Endothelial cell (in vitro differentiated cells): ENCODE results near the gene ADGRV1. TPM values are rescaled to one million over a fixed set of nuclear protein-coding genes. Genes with fewer than 3 reads are reported as not detected.
"Not testable (repeated sequence)": the region's sequence is repeated elsewhere in the genome, so short reads cannot be mapped to it uniquely, and the experiment has no call there.

Source experiments
- DNase-seq: peaks from one replicate; pipeline ENCODE4 v3.0.0; 2021; ENCODE audit warnings: low spot score
- H3K27ac Mint-ChIP-seq: one replicate; pipeline ENCODE4 v1.8.0; 2021; ENCODE audit warnings: mixed read lengths, inconsistent platforms; ENCODE audit not compliant: unreplicated experiment
- H3K27me3 Mint-ChIP-seq: one replicate; pipeline ENCODE4 v1.8.0; 2021; ENCODE audit warnings: mild to moderate bottlenecking, moderate library complexity, mixed read lengths, inconsistent platforms; ENCODE audit not compliant: unreplicated experiment
- H3K36me3 Mint-ChIP-seq: one replicate; pipeline ENCODE4 v1.8.0; 2021; ENCODE audit warnings: mild to moderate bottlenecking, low read depth, mixed read lengths, inconsistent platforms; ENCODE audit not compliant: unreplicated experiment
- H3K4me1 Mint-ChIP-seq: one replicate; pipeline ENCODE4 v1.8.0; 2021; ENCODE audit warnings: mild to moderate bottlenecking, mixed read lengths, inconsistent platforms; ENCODE audit not compliant: unreplicated experiment
- H3K4me3 Mint-ChIP-seq: one replicate; pipeline ENCODE4 v1.8.0; 2021; ENCODE audit warnings: mild to moderate bottlenecking, mixed read lengths, inconsistent platforms; ENCODE audit not compliant: unreplicated experiment
- H3K9me3 Mint-ChIP-seq: one replicate; pipeline ENCODE4 v1.8.0; 2021; ENCODE audit warnings: mixed read lengths, inconsistent platforms; ENCODE audit not compliant: unreplicated experiment
- total RNA-seq: library from RNA; stranded (reverse); fragmentation: NEBNext Ultra II Directional; extraction: Animal tissue kit (Norgen Biotek cat#: 25700); gene quantifications from one replicate; pipeline ENCODE4 v1.2.1, GENCODE V29; 2021; ENCODE audit not compliant: unreplicated experiment
- TF ChIP-seq, protein P1 (sequence below): fragments of 200-600 bp; sonication (generic); IDR thresholded peaks from one replicate; pipeline ENCODE4 v1.5.0; 2021; ENCODE audit warnings: antibody characterized with exemption; ENCODE audit not compliant: unreplicated experiment

The ADGRV1 gene
- total RNA-seq, 1 donor from 2014 or later, result 23.1 TPM

GRCh38 chr5:91007251-91007650, 448.7 kb downstream of the ADGRV1 start:
- no peaks in the 10 kb centered on the region for H3K4me1 Mint-ChIP-seq

DNA sequence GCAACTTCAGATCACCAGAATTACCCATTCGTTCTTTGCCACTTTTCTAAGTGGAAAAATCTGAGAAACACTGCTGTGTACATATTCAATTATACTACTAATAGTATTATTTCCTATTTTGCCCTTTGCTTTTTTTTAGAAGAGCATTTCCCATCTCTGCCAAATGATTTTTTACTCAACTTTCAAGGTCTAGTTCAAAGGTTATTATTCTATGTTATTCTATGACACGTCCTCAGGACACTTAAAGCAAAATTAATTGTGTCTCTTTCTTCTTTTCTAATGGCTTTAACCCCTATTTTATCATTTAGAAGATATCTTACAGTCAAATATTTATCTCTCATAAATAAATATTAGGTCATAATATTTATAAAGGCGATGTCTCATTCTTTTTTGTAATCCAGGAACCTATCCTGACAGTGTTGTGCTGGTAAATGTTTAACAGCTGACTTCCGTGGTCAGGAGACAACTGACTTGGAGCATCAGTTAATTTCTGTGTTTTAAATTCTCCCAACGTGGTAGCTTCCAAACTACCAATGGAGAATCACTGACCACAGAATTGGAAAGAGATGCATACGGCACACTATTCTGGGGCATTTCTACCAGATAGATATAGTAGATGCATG, 449.3 kb downstream of the ADGRV1 start:
- no peaks in the 10 kb centered on the region for H3K36me3 Mint-ChIP-seq
- no peak overlapping the region for H3K4me3 Mint-ChIP-seq
- TF ChIP-seq, protein P1, sequence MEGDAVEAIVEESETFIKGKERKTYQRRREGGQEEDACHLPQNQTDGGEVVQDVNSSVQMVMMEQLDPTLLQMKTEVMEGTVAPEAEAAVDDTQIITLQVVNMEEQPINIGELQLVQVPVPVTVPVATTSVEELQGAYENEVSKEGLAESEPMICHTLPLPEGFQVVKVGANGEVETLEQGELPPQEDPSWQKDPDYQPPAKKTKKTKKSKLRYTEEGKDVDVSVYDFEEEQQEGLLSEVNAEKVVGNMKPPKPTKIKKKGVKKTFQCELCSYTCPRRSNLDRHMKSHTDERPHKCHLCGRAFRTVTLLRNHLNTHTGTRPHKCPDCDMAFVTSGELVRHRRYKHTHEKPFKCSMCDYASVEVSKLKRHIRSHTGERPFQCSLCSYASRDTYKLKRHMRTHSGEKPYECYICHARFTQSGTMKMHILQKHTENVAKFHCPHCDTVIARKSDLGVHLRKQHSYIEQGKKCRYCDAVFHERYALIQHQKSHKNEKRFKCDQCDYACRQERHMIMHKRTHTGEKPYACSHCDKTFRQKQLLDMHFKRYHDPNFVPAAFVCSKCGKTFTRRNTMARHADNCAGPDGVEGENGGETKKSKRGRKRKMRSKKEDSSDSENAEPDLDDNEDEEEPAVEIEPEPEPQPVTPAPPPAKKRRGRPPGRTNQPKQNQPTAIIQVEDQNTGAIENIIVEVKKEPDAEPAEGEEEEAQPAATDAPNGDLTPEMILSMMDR, result no peak
- H3K27ac Mint-ChIP-seq, result no peak overlapping the region
- DNase-seq, result no peak
- no peaks in the 10 kb centered on the region for H3K9me3 Mint-ChIP-seq
- H3K27me3 Mint-ChIP-seq, result no peaks in the 10 kb centered on the region
- H3K4me1 Mint-ChIP-seq, result no peaks in the 10 kb centered on the region

More at GRCh38 chr5:91007251-91007650, 448.7 kb downstream of the ADGRV1 start:
- Mint-ChIP-seq H3K36me3 (no peaks in the 10 kb centered on the region), H3K27me3 (no peaks in the 10 kb centered on the region), H3K4me3 (no peak overlapping the region), H3K9me3 (no peaks in the 10 kb centered on the region), H3K27ac (no peak overlapping the region)
- TF ChIP-seq, protein P1, result no peak
- DNase-seq, result no peak

- Mint-ChIP-seq H3K4me3 (no peak overlapping the region), H3K36me3 (no peaks in the 10 kb centered on the region), H3K4me1 (no peaks in the 10 kb centered on the region), H3K27me3 (no peaks in the 10 kb centered on the region), H3K9me3 (no peaks in the 10 kb centered on the region), H3K27ac (no peak overlapping the region)
- TF ChIP-seq, protein P1, result no peak
- no peak for DNase-seq
Observed at GRCh38 chr5:91010090-91010489, 451.5 kb downstream of the ADGRV1 start.

GRCh38 chr5:91011029-91011428, 452.4 kb downstream of the ADGRV1 start:
- Mint-ChIP-seq H3K36me3 (no peaks in the 10 kb centered on the region), H3K4me3 (no peak overlapping the region), H3K9me3 (no peaks in the 10 kb centered on the region), H3K27ac (no peak overlapping the region), H3K27me3 (peaks cover 2% of the 10 kb centered on the region), H3K4me1 (no peaks in the 10 kb centered on the region)
- TF ChIP-seq, protein P1, result no peak
- no peak for DNase-seq

- not testable (repeated sequence) for H3K4me1 Mint-ChIP-seq, H3K4me3 Mint-ChIP-seq, H3K9me3 Mint-ChIP-seq, DNase-seq, H3K36me3 Mint-ChIP-seq, H3K27ac Mint-ChIP-seq, H3K27me3 Mint-ChIP-seq
Observed at GRCh38 chr5:91012867-91013266, 454.3 kb downstream of the ADGRV1 start.
